ENCODE data around the gene LGI4.
"Not testable (repeated sequence)": the region's sequence is repeated elsewhere in the genome, so short reads cannot be mapped to it uniquely, and the experiment has no call there.

The LGI4 gene

GRCh38 chr19:35142606-35143230 is 7.9 kb upstream of the LGI4 start:
- peak; percentile 33 to 74 for DNase-seq (ENCODE audit: extremely low read depth in 1 of 2, low read depth in 1 of 2)

DNA sequence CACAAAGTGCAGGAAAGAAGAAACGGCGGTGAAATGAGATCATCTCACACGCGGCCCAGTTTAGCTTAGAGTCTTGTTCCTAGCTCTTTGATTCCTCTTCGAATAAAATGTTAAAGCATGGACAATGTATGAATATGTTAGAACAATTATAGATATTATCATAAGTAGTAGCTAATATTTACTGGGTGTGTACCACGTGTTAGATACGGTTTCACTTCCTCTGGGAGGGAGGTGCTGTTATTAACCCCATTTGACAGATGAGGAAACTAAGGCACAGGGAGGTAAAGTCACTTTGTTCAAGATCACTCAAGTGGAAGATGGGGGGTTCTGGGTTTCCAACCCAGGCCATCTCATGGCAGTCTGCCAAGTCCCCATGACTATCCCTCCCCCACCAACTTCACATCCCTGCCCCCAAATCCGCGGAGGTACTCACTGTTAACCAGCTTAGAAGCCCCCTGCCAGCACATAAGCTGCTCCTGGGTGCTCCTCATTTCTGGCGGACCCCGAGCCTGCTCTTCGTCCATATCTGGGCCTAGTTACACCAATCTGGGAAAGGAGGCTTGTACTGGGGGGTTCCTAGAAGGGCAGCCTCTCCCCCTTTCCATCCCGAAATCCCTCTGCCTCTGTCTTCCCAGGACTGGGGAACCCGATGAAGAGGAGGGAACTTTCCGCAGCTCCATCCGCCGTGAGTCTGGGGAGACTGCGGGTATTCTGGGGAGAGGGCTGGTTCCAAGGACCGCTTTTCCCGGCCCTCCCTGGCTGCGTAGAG is 7.2 kb upstream of the LGI4 start:
- no peak for DNase-seq (ENCODE audit: extremely low read depth in 1 of 2, low read depth in 1 of 2)

DNA sequence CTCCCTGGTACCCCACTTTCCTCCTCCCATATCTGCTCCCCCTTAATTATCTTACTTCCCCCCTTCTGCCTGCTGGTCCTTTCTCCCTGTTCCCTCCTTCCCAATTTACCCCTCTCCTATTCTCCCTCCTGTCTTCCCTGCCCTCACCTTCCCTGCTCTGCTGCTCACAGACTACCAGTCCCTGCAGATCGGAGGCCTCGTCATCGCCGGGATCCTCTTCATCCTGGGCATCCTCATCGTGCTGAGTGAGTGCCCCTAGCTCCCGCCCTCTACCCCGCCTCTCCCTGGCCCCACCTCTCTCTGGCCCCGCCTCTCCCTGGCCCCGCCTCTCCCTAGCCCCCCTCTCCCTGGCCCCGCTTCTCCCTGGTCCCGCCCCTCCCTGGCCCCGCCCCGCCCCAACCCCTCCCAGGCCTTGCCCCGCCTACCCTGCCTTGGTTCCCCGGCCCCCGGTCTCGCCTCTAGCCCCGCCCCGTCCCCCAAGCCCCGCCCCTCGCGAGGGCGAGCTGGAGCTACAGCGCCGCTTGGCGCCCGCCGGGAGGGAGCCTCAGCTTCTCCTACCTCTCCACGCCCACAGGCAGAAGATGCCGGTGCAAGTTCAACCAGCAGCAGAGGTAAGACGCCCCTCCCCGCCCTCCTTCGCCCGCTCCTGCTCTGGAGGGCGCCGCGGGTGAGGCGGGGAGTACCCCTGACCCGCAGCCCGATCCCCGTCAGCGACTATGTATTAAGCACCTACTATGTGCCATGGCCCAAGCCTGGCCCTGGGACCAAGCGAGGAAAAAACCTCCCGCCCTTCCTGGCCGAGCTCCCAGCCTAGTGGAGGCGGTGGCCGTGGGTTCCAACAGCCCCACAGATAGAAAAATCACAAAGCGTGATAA is 6.3 kb upstream of the LGI4 start:
- peak; percentile 80 to 95 for DNase-seq (ENCODE audit: extremely low read depth in 1 of 2, low read depth in 1 of 2)

DNA sequence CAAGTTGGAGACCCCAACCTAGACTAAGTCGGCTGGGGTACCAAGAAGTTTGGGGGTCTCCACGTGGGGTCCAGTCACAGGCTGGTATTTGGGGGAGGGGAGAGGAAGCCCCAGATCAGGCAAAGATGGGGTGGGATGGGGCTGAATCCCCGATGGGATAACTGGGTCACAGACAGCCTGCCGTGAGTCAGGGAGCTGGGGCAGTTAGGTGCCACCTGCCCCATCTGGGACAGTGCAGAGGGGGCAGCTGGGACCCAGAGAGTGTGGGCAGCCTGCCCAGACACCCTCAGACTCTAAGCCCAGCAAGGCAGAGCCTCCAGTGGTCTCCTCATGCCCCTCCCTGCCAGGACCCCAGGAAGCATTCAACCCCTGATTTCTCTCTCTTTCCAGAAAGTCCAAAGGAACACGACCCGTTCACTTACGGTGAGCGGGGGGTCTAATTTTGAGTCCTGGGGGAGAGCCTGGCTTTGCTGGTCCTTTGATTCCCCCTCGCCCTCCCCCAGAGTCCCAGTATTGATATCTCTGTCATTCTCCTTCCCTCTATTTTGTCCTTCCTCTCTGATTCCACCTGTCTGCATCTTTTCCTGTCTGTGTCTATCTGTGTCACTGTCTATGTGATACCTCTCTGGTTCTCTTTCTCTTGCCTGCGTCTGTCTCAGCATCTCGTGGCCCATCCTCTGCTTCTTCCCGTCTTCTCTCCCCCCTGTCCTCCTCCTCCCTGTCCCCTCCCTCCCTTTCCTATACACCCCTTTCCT is 5.5 kb upstream of the LGI4 start:
- DNase-seq (ENCODE audit: extremely low read depth in 1 of 2, low read depth in 1 of 2) = no peak

GRCh38 chr19:35138305-35138892 is 3.5 kb upstream of the LGI4 start, which contains the start of gene FXYD1:
Gene FXYD1 (plus strand): TSS chr19:35138824. CDS start chr19:35140080, 1,256 bp downstream.
- no peak for DNase-seq (ENCODE audit: extremely low read depth in 1 of 2, low read depth in 1 of 2)

GRCh38 chr19:35136977-35137702 is 2.3 kb upstream of the LGI4 start:
- no peak for DNase-seq (ENCODE audit: extremely low read depth in 1 of 2, low read depth in 1 of 2)

DNA sequence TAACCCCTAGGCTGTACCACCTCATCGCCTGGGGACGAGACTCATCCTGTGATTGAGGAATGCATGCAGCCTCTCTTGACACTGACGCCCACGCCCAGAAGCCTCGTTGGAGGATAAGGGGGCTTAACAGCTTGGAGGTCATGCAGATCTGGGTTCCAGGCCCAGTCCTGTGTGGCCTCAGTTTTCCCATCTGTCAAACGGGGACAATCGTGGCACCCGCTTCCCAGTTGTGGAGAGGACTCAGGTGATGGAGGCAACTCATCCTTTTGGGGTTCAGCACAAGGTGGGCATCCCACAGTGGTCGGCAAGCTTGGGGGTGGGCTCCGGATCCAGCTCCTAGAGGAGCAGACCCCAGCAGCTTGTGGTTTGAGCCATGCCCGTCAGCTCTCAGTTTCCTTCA is 1.4 kb upstream of the LGI4 start:
- no peak for DNase-seq (ENCODE audit: extremely low read depth in 1 of 2, low read depth in 1 of 2)

DNA sequence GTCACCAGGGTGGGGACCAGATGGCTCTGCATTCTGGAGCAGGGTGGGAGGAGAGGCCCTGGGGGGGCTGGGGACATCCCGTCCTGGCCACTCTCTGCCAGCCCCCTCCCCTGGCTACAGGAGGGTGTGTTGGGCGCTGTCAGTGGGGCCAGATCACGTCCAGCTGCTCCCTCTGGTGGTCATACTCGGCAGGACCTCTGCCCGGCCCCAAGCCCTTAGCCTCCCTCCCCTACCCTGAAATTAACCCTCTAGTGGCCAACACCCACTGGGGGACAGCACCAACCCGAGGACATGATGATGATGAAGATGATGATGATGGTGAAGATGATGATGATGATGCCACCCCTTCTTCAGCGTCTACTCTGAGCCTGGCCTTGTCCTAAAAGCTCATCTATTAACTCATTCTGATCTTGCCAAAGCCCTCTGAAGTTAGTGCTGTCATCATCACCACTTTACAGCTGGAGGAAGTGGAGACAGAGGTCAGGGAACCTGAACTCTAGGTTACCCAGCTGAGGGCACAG is 590 bp upstream of the LGI4 start:
- peak in 1 of 2 donors; percentile 44 for DNase-seq (ENCODE audit: extremely low read depth in 1 of 2, low read depth in 1 of 2)

DNA sequence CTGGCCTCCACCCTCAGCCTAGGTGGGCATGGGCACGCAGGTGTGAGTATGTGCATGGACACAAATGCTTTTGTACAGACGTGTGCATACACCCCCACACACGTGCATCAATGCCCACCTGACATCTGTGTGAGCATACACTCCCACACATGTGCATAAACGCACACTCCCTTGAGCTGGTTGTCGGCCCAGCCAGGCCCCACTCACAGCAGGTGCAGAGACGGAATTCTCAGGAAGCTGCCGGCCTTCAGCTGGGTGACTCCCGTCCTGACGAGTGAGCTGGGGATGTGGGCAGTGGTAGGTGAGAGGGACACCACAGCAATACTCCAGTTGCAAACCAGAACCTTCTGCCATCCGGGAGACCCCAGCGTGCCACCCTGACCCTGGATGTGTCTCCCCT is 1.0 kb downstream of the LGI4 start:
- no peak for DNase-seq (ENCODE audit: extremely low read depth in 1 of 2, low read depth in 1 of 2)

DNA sequence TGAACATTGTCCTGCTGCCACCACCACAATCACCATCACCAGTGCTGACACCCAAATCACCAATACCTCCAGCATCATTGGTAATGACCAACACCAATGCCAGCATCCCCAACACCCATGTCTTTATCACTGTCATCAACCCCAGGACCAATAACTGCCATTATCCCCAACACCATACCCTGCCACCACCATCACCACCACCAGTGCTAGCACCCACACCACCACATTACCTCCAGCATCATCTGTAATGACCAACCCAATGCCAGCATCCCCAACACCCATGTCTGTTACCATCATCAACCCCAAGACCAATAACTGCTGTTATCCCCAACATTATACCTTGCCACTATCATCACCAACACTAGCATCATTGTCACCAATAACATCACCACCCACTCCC is 2.6 kb downstream of the LGI4 start:
- no peak for DNase-seq (ENCODE audit: extremely low read depth in 1 of 2, low read depth in 1 of 2)

- no peak for DNase-seq (ENCODE audit: extremely low read depth in 1 of 2, low read depth in 1 of 2)
These were observed 3.8 kb downstream of the LGI4 start for GRCh38 chr19:35130761-35131720.

GRCh38 chr19:35129724-35130274 is 5.1 kb downstream of the LGI4 start:
- DNase-seq (ENCODE audit: extremely low read depth in 1 of 2, low read depth in 1 of 2) = not testable (repeated sequence)

DNA sequence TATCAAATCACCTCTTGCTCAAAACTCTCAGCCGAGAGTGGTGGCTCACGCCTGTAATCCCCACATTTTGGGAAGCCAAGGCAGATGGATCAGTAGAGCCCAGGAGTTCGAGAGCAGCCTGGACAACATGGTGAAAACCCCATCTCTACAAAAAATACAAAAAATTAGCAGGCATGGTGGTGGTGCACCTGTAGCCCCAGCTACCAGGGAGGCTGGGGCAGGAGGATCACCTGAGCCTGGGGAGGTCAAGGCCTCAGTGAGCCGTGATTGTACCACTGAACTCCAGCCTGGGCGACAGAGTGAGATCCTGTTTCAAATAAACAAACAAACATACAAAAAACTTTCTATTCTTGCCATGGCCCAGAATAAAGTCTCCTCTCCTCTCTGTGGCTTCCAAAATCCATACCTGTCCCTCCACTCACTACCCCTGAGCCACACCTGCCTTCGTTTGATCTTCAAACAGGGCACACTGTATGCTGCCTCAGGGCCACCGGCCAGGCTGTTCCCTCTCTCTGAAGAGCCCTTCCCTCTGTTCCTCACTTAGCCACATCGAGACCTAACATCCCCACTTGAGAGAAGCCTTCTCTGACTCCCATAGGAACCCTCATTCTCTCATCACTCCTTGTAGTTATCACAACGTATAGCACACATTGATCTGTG is 6.3 kb downstream of the LGI4 start:
- DNase-seq (ENCODE audit: extremely low read depth in 1 of 2, low read depth in 1 of 2) = no peak

- DNase-seq (ENCODE audit: extremely low read depth in 1 of 2, low read depth in 1 of 2) = no peak
These were observed 7.0 kb downstream of the LGI4 start for GRCh38 chr19:35127871-35128270.

DNA sequence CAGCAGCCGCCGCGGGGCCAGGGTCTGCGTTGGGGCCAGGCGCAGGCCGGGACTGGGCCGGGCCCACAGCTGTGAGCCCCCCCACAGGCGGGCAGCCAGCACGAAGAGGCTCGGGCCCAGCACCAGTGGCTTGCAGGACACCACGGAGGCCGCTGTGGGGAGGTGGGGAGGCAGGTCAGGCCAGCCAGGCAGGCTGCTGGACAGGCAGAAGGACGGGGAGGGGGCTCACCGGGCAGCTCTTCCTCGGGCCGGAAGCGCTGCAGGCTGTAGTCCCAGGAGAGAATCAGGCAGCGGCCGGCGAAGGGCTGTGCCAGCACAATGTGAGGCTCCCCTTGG is 8.3 kb downstream of the LGI4 start:
- no peak for DNase-seq (ENCODE audit: extremely low read depth in 1 of 2, low read depth in 1 of 2)

DNA sequence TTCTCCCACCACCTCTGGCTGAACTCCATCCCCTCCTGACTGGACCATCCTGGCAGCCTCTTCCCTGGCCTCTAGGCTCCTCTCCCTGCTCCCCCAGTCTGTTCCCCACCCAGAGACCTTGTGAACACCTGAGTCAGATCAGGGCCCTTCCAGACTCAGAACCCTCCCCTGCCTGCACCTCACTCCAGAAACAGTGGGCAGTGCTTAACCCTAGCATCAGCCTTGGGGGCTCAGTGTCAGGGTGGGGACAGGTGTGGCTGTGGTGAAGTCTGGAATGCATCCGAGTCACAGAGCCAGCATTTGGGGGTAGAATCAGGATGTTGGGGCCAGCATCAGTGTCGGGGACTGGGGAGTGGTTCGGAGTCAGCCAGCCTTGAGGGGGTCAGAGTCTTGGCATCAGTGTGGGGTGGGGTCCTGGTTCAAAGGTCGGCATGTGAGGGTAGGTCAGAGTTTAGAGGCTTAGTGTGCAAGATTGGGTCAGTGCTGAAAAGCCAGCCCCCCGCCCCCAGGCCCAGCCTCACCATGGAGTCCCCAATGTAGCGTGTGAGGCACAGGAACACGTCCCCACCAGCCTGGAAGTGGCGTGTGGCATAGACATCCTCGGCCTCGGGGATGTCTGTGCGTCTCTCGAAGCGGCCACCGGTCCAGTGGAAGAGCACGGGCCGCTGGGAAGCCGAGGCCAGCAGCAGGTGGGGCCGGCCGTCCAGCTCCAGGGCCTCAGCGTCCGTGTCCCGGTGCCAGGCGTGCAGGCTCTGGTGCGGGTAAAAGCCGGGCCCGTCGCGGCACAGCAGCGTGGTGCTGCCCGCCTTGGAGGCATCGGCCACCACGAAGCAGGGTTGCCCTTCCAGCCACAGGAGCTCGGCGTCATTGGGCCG is 8.9 kb downstream of the LGI4 start:
- no peak for DNase-seq (ENCODE audit: extremely low read depth in 1 of 2, low read depth in 1 of 2)

- DNase-seq (ENCODE audit: extremely low read depth in 1 of 2, low read depth in 1 of 2) = no peak
These were observed 9.6 kb downstream of the LGI4 start for GRCh38 chr19:35125270-35125717.

Measured in activated CD8-positive, alpha-beta memory T cell treated with anti-CD3 and anti-CD28 coated beads for 1 hour (primary cell).